ENCODE data around the gene CHRNB4.

CHRNB4 gene

DNA sequence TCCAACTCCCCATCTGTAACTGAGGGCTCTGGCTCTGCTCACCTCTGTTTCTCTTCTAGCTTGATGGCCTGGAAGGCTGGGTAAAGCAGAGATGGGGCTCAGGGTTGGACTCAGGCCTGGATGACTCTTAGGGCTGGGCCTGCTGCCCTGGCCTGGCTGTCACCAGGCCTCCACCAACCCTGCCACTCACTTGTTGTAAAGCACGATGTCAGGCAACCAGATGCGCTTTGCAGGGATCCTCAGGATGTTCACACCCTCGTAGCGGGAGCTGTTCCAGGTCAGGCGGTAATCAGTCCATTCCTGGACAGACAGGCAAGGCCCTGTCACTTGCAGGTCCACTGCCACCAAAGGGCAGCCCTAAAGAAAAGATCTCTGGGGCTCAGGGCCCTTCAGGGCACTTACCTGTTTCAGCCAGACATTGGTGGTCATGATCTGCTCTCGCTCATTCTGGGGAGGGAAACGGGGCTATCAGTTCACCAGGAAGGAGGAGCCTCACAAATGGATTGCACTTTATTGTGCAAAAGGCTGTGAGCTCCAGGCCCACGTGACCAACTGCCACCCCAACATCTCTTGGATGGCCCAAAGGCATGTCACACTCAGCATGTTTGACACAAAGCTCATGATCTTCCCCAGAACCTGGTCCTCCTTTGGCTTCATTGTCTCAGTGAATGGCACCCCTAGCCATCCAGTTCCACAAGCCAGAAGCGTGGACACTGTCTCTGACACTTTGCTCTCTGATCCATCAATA lies 9.9 kb downstream of the CHRNB4 start:
- no peak for TF ChIP-seq SIN3A (IDR thresholded peaks at IDR 0.05; ENCODE audit: borderline replicate concordance, insufficient read depth, low read length)
- TF ChIP-seq, protein P1, sequence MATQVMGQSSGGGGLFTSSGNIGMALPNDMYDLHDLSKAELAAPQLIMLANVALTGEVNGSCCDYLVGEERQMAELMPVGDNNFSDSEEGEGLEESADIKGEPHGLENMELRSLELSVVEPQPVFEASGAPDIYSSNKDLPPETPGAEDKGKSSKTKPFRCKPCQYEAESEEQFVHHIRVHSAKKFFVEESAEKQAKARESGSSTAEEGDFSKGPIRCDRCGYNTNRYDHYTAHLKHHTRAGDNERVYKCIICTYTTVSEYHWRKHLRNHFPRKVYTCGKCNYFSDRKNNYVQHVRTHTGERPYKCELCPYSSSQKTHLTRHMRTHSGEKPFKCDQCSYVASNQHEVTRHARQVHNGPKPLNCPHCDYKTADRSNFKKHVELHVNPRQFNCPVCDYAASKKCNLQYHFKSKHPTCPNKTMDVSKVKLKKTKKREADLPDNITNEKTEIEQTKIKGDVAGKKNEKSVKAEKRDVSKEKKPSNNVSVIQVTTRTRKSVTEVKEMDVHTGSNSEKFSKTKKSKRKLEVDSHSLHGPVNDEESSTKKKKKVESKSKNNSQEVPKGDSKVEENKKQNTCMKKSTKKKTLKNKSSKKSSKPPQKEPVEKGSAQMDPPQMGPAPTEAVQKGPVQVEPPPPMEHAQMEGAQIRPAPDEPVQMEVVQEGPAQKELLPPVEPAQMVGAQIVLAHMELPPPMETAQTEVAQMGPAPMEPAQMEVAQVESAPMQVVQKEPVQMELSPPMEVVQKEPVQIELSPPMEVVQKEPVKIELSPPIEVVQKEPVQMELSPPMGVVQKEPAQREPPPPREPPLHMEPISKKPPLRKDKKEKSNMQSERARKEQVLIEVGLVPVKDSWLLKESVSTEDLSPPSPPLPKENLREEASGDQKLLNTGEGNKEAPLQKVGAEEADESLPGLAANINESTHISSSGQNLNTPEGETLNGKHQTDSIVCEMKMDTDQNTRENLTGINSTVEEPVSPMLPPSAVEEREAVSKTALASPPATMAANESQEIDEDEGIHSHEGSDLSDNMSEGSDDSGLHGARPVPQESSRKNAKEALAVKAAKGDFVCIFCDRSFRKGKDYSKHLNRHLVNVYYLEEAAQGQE (IDR thresholded peaks at IDR 0.05; ENCODE audit: insufficient read depth in 1 of 2, low read depth in 2 of 2, low read length in 2 of 2), result no peak
- TF ChIP-seq TAF1 (IDR thresholded peaks at IDR 0.05; ENCODE audit: borderline replicate concordance, insufficient read depth, low read length), result no peak
- TF ChIP-seq POLR2AphosphoS5 (IDR thresholded peaks at IDR 0.05; ENCODE audit: low read depth, low read length), result no peak
- no peak for TF ChIP-seq FOXP2 (optimal IDR thresholded peaks at IDR 0.05; ENCODE audit: borderline replicate concordance, extremely low read depth, extremely low read length, insufficient read depth)

DNA sequence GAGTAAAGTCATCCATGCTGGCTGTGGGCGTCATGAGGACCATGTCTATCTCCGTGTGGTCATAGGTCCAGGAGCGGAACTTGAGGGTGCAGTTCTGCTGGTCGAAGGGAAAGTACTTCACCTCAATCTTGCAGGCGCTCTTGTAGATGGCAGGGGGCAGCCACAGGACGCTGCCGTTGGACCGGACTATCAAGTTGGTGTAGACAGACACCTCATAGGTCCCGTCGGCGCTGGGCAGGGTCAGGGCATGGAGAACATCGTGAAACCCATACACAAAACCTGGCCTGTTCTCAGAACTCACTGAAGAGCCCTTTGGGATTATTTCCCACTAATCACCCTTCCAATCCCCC lies 11.3 kb downstream of the CHRNB4 start:
- no peak for TF ChIP-seq TAF1 (IDR thresholded peaks at IDR 0.05; ENCODE audit: borderline replicate concordance, insufficient read depth, low read length)
- no peak for TF ChIP-seq POLR2AphosphoS5 (IDR thresholded peaks at IDR 0.05; ENCODE audit: low read depth, low read length)
- no peak for TF ChIP-seq SIN3A (IDR thresholded peaks at IDR 0.05; ENCODE audit: borderline replicate concordance, insufficient read depth, low read length)
- TF ChIP-seq, protein P1 (IDR thresholded peaks at IDR 0.05; ENCODE audit: insufficient read depth in 1 of 2, low read depth in 2 of 2, low read length in 2 of 2), result no peak
- no peak for TF ChIP-seq FOXP2 (optimal IDR thresholded peaks at IDR 0.05; ENCODE audit: borderline replicate concordance, extremely low read depth, extremely low read length, insufficient read depth)

DNA sequence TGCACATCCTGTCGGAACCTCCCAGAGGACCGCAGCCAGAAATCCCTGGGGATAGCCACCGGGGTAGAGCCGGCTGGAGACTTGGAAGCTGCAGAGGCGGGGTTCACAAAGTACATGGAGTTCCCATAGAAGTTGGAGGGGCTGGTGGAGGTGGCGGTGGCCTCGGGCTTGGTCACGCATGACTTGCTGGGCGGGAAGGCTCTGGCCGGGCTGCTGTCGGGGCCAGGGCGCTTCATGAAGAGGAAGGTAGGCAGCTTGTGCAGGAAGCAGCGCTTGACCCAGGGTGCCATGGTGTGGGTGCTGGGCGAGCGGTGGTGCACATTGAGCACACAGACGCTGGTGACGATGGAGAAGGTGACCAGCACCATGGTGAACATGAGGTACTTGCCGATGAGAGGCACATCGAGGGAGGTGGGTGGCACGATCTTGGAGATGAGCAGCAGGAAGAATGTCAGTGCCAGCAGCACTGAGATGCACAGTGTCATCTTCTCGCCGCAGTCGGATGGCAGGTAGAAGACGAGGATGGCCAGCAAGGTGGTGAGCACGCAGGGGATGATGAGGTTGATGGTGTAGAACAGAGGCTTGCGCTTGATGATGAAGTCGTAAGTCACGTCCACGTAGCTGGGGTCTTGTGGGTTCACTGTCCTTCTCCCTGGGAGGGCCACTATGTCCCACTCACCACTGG lies 11.8 kb downstream of the CHRNB4 start:
- no peak for TF ChIP-seq TAF1 (IDR thresholded peaks at IDR 0.05; ENCODE audit: borderline replicate concordance, insufficient read depth, low read length)
- no peak for TF ChIP-seq FOXP2 (optimal IDR thresholded peaks at IDR 0.05; ENCODE audit: borderline replicate concordance, extremely low read depth, extremely low read length, insufficient read depth)
- TF ChIP-seq POLR2AphosphoS5 (IDR thresholded peaks at IDR 0.05; ENCODE audit: low read depth, low read length), result no peak
- TF ChIP-seq SIN3A (IDR thresholded peaks at IDR 0.05; ENCODE audit: borderline replicate concordance, insufficient read depth, low read length), result no peak
- TF ChIP-seq, protein P1 (IDR thresholded peaks at IDR 0.05; ENCODE audit: insufficient read depth in 1 of 2, low read depth in 2 of 2, low read length in 2 of 2), result no peak

DNA sequence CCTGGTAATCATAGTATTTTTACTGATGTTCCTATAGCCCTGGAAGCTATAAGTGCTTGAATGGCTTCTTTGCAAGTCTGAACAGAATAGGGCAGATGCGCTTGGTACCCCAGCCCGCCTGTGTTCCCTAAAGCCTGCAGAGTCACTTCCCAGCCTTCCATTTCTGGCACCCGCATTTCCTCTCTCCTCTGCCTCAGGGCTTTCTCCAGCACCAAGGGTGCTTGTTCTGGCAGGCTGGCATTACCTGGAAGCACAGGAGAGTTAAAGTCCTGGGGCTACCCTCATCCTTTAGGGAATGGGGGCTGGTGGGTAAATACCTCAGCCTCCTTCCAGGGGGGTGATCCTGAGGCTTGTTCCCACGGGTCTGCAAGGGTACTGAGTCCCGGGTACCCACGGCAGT lies 12.8 kb downstream of the CHRNB4 start:
- TF ChIP-seq TAF1 (IDR thresholded peaks at IDR 0.05; ENCODE audit: borderline replicate concordance, insufficient read depth, low read length), result no peak
- TF ChIP-seq, protein P1 (IDR thresholded peaks at IDR 0.05; ENCODE audit: insufficient read depth in 1 of 2, low read depth in 2 of 2, low read length in 2 of 2), result no peak
- TF ChIP-seq FOXP2 (optimal IDR thresholded peaks at IDR 0.05; ENCODE audit: borderline replicate concordance, extremely low read depth, extremely low read length, insufficient read depth), result no peak
- TF ChIP-seq SIN3A (IDR thresholded peaks at IDR 0.05; ENCODE audit: borderline replicate concordance, insufficient read depth, low read length), result no peak
- TF ChIP-seq POLR2AphosphoS5 (IDR thresholded peaks at IDR 0.05; ENCODE audit: low read depth, low read length), result no peak

Data from PFSK-1 (cell line).